HG02588 (cell line): Measurements from ENCODE around the gene GPATCH3.
A peak's percentile ranks its signal among the peaks of the same experiment; 100 is the strongest.
"Not testable (repeated sequence)": the region's sequence is repeated elsewhere in the genome, so short reads cannot be mapped to it uniquely, and the experiment has no call there.

Experiments used
- ATAC-seq: cut with Tn5 transposase; IDR thresholded peaks from one replicate; pipeline ENCODE4 v1.9.1; 2021; ENCODE audit warnings: mild to moderate bottlenecking, moderate library complexity; ENCODE audit not compliant: unreplicated experiment

The GPATCH3 gene, protein sequence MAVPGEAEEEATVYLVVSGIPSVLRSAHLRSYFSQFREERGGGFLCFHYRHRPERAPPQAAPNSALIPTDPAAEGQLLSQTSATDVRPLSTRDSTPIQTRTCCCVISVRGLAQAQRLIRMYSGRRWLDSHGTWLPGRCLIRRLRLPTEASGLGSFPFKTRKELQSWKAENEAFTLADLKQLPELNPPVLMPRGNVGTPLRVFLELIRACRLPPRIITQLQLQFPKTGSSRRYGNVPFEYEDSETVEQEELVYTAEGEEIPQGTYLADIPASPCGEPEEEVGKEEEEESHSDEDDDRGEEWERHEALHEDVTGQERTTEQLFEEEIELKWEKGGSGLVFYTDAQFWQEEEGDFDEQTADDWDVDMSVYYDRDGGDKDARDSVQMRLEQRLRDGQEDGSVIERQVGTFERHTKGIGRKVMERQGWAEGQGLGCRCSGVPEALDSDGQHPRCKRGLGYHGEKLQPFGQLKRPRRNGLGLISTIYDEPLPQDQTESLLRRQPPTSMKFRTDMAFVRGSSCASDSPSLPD

GRCh38 chr1:26900001-26900814, at the start of gene GPATCH3:
Gene GPATCH3 (minus strand): TSS chr1:26900467. CDS start chr1:26900442, 25 bp downstream.
- peak; percentile 60 for ATAC-seq

DNA sequence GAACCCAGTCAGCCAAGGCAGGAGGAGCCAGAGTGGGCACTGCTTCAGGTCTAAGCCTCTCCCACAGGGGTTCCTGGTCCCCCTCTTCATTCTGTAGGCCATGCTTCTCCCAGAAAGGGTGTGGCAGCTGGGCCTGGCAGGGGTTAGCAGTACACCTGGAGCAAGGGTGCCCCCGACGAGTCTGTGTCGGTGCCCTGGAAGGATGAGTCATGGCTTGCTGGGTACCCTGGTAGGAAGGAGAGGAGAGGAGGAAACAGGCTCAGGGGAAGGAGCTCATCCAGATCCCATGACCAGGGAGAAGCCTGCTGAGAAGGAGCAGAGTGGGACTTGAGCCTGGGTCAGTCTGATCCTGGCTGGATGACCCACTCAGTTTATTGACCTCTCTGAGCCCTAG, 49.7 kb upstream of the GPATCH3 start:
- ATAC-seq: no peak

DNA sequence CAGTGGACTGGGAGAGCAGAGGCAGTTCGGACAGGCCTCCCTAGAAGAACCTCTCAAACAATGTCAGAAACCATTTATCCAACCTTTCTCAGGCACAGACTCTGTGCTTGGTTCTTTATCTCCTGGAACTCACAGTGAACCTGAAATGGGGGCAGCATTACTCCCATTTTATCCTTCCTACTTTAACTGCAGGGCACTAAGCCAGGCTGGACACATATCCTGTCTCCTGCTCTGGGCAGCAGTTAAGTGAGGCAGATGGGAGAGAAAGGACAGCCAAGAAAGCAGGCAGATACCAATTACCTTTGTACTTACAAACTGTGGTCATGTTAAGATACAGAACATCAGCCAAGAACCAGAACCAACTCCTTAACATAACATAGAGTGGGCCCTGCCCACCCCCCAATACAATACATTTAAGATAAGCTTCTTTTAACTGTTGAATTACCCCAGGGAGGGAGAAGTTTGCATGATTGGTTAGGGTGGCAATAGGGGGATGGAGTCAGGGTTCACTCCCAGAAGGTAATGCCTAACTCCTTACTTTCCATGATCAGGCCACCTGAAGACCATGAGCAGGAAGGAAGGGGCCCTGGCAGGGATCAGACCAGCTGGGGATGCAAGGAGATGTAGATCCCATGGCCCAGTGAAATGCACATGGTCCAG, 49.1 kb upstream of the GPATCH3 start:
- ATAC-seq: no peak

DNA sequence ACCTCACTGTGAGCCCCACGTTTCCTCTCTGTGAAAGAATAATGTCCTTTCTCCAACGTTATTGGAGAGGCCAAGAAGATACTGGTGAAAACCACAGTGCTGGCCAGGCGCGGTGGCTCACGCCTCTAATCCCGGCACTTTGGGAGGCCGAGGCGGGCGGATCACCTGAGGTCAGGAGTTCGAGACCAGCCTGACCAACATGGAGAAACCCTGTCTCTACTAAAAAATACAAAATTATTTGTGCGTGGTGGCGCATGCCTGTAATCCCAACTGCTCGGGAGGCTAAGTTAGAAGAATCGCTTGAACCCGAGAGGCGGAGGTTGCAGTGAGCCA, 48.4 kb upstream of the GPATCH3 start:
- not testable (repeated sequence) for ATAC-seq

DNA sequence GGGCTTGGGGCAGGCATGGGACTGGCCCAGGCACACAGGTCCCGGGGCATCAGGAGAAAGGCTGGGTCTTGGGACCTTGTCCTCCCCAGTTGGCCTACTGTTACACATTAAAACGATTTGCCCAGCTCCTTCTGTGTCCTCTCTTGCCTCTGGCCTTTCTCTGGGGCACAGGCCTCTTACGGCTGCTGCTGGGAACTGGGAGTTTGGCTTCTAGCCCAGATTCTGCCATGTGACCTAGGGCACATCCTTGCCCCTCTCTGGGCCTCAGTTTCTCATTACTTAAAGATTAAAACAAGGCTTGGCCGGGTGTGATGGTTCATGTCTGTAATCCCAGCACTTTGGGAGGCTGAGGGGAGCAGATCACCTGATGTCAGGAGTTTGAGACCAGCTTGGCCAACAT, 46.0 kb upstream of the GPATCH3 start:
- ATAC-seq: no peak

DNA sequence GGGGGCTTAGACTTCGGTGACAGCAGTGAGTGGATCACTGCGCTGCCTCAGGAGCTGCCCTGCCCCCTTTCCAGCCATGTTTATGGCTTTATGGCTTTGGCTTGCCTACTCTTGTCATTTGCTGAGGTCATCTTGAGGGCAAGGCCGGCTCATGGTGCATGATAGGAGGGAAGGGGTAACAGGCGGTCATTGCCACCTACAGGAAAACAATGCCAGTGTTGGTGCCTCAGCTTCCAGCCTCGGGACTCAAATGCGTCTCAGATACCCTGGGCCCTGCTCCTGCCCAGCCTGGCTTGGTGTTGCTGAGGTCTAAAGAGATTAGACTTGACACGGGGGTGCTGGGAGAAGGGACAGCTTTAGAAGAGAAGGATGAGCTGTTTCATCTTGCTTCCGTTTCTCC, 45.5 kb upstream of the GPATCH3 start:
- ATAC-seq: no peak

DNA sequence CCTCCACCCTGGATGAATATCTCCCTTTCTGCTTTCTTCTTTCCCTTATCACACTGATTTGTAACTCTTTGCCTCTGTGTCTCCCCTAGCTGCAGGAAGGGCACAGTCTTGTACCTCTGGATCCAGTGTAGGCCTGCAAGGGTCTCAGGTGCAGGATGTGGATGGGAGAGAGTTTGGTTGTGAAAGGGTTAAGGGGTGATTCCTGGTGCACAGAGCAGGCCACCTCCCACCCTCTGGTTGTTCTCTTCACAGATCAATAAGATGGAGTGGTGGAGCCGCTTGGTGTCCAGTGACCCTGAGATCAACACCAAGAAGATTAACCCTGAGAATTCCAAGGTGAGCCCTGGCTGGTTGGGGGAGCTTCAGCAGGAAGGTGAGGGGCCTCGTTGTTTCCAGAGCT, 44.9 kb upstream of the GPATCH3 start:
- ATAC-seq: no peak

GRCh38 chr1:26942656-26943055, 42.4 kb upstream of the GPATCH3 start:
- no peak for ATAC-seq

DNA sequence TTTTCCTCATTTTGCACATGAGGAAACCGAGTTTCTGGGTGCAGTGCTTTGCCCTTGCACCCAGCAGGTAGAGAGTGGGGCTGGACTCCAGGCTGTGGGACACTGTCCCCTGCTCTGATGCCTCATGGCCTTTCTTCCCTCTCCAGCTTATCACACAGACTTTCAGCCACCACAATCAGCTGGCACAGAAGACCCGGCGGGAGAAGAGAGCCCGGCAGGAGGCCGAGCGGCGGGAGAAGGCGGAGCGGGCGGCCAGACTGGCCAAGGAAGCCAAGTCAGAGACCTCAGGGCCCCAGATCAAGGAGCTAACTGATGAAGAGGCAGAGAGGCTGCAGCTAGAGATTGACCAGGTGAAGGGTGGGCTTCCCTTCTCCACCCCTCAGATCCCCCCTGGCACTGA, 41.0 kb upstream of the GPATCH3 start:
- ATAC-seq: no peak

DNA sequence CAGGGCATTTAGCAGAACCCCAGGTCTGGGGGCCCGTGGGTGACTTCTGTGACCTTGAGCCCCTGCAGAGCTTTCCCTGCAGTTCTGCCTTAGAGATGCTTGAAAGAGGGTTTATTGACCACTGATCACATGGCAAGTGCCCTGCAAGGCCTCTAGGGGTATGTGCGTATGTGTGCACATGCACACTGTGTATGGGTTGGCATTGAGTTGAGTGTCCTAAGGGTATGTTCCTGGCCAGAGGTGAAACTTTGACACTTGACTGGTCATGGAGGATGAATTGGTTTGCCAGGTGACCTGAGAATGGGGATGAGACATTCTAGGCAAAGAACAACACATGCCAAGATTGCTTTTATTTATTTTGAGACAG, 38.4 kb upstream of the GPATCH3 start:
- ATAC-seq: no peak

DNA sequence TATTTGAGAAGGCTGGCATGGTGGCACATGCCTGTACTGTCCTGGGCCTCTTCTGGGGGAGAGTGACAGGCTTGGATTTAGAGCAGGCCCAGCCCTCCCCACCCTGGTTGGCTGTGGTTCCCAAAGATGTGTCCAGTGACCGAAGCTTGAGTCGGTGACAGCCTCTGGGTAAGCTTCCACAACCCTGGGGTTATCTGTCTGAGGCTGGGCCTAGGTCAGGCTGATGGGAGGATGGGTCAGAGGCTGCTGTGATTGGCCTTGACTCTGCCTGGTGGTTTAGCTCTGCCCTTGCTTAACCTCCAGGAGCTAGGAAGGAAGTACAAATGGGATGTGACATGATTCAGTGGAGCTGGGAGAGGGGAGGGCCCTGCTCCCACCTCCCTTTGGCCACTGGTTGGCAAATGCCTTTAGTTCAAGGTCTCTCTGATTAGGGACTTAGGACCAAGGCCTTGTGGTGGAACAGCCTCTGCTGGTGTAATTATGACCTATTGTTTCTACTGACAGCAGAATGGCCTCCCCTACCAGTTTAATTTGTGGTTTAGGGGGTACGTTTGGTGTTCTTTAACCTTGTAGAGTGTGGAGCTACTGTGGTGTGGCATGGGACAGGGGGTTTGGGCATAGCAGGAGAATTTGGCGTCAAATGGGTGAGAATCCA, 37.9 kb upstream of the GPATCH3 start:
- ATAC-seq: no peak

GRCh38 chr1:26936823-26937222, 36.6 kb upstream of the GPATCH3 start:
- no peak for ATAC-seq

- ATAC-seq: no peak
Observed at GRCh38 chr1:26932531-26932930, 32.3 kb upstream of the GPATCH3 start.

- ATAC-seq: no peak
Observed at GRCh38 chr1:26923711-26924110, 23.4 kb upstream of the GPATCH3 start.

- ATAC-seq: no peak
Observed at GRCh38 chr1:26922901-26923300, 22.6 kb upstream of the GPATCH3 start.

- ATAC-seq: no peak
Observed at GRCh38 chr1:26922431-26922729, 22.1 kb upstream of the GPATCH3 start.

DNA sequence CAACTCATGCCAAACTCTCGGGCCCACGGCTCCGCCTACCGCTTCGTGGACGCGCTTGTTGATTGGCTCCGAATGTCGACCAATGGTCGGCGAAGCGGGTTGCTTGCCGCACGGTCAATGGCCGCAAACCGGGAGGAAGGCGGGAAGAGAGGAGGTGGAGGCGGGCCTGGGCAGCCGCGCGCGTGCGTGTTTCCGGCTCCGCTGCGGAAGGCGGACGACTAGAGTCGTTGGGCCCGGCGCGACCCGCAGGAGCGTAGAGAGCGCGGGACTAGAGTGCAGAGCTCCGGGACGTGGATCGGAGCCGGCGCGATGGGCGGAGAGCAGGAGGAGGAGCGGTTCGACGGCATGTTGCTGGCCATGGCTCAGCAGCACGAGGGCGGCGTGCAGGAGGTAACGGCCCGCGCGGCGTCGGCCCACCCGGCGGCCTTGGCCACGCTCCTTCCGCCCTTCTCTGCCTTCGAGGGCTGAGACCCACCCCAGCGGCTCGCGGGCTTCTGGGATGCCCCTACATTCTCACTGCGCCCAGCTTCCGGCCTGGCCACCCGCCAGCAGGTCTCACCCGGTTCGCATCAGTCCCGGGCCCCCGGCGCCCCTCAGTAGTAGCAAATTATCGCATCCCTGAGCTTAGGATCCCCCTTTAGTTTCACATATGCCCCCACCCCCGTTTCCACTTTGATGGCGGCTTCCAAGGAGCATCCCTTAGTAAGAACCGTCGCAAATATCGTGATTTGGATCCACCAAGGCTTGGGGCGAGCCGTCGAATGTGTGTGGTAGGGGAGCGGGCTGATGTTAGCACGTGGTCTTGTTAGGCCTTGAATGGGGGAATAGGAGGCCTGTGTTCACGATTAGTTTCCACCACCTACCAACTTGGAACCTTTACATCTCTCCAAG, 21.5 kb upstream of the GPATCH3 start, which contains the start of gene NUDC:
Gene NUDC, plus strand, starts transcription at position 204 of the 891 bp plus-strand sequence. Its CDS starts 106 bp downstream, at position 310.
- peak; percentile 91 for ATAC-seq

DNA sequence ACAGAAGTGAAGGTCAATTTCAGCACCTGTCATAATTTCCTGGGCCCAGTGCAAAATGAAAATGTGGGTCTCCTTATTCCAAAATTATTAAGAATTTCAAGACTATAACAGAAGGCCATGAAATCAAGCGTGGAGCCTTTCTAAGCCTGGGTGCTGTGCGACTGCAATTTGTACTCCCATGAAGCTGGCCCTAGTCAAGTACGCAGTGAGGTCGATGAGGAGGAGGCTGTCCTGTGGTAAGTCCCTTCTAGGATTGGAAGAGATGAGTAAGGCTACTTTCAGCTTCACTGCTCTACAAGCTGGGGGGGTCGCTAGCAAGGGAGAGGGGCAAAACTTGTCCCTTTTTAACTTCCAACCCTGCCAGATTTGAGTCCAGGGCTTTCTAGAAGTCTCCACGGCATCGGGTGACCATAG, 20.9 kb upstream of the GPATCH3 start:
- peak; percentile 12 for ATAC-seq

GRCh38 chr1:26915204-26915842, 15.1 kb upstream of the GPATCH3 start:
- no peak for ATAC-seq
